GM12875 (cell line): ENCODE measurements around the gene KLHDC7B.
A peak's percentile ranks its signal among the peaks of the same experiment; 100 is the strongest.

Experiments used
- H3K4me3 ChIP-seq: one replicate; pipeline ENCODE4 v1.5.1; 2011; ENCODE audit warnings: low read depth, low read length, control low read depth
- CTCF ChIP-seq: IDR thresholded peaks from 2 replicates; pipeline ENCODE4 v1.5.1; 2011; ENCODE audit warnings: low read depth, mild to moderate bottlenecking, control low read depth, inconsistent platforms, low read length, moderate library complexity, borderline replicate concordance; ENCODE audit not compliant: insufficient read depth

Gene KLHDC7B

GRCh38 chr22:50586416-50586815, 40.7 kb downstream of the KLHDC7B start:
- H3K4me3 ChIP-seq, result no peak overlapping the region
- no peak for TF ChIP-seq CTCF

GRCh38 chr22:50587407-50587806, 41.7 kb downstream of the KLHDC7B start:
- no peak for TF ChIP-seq CTCF
- H3K4me3 ChIP-seq, result no peak overlapping the region

GRCh38 chr22:50595189-50595588, 49.5 kb downstream of the KLHDC7B start:
- H3K4me3 ChIP-seq, result no peak overlapping the region
- no peak for TF ChIP-seq CTCF

- no peak for TF ChIP-seq CTCF
- H3K4me3 ChIP-seq, result no peak overlapping the region
These were observed 51.4 kb downstream of the KLHDC7B start for GRCh38 chr22:50597097-50597496.

- H3K4me3 ChIP-seq, result no peak overlapping the region
- no peak for TF ChIP-seq CTCF
These were observed 54.2 kb downstream of the KLHDC7B start for GRCh38 chr22:50599816-50600455.

GRCh38 chr22:50600538-50600937, 54.8 kb downstream of the KLHDC7B start, which contains the start of gene MAPK8IP2:
Gene MAPK8IP2 (plus strand): TSS chr22:50600793. CDS start chr22:50600819, 26 bp downstream.
- no peak for TF ChIP-seq CTCF
- H3K4me3 ChIP-seq, result peak within 1 kb of the TSS; percentile 5
